Inferior parietal cortex (tissue), 1 donor: Measurements from ENCODE around the gene PHRF1.
"Not testable (repeated sequence)": the region's sequence is repeated elsewhere in the genome, so short reads cannot be mapped to it uniquely, and the experiment has no call there.

Source experiments
- DNase-seq: peaks from one replicate; pipeline ENCODE4 v3.0.0-alpha.2; 2016; ENCODE audit errors: extremely low spot score

The PHRF1 gene

DNA sequence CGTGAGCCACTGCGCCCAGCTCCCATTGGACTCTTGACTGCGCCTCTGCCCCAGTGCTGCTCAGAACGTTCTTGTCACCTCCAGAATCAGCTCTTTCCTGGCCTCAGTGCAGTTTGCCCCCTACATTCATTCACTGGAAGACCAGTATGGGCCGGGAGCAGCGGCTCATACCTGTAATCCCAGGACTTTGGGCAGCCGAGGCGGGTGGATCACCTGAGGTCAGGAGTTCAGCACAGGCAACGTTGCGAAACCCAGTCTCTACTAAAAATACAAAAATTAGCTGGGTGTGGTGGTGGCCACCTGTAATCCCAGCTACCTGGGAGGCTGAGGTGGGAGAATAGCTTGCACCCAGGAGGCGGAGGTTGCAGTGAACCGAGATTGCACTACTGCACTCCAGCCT is 78.2 kb downstream of the PHRF1 start:
- DNase-seq: not testable (repeated sequence)

DNA sequence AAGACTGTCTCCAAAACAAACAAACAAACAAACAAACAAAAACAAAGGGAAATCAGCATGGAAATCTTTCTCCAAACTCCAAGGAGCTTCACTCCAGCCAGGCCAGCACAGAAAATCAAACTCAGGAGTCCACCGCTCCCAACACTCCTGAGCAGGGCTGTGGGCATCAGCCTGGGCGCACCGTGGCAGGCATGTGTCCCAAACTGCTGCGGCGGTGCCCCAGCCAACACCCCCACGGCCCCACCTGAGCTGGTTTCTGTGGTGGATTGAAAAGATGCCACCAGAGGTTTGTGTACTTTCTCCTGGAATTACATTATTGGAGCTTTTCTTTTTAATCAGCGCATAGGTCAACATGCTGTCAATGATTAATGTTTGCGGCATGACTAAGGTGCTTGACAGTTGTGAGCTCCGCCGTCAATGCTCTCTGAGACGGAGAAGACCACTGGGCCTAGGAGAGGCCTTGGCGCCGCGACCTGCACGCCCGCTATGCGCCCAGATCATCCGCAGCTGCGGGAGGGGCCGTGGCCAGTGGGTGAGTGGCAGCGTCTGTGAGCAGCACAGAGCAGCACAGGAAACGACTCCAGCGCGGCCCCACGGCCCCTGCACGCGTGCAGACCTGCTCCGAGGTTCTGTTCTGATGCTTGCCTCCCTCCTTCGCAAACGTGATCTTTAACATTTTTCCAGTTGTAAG is 78.9 kb downstream of the PHRF1 start:
- no peak for DNase-seq

DNA sequence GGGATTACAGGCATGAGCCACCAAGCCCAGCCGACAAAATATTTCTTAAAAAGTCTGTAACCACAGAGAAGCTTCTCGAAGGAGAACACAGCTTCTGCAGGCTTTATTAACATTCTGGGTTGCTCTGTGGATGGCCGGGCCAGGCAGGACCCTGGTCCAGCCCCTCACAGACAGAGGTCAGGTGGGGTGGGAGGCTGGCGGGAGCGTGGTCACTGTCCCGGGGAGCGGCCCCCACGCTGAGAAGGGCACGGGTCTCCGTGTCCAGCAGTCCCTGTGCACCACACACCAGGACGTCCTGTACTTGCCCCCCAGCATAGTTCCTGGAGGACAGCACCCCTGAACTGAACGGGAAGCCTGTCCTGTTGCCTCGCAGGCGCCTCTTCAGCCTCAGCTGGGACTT is 80.2 kb downstream of the PHRF1 start:
- DNase-seq: no peak

DNA sequence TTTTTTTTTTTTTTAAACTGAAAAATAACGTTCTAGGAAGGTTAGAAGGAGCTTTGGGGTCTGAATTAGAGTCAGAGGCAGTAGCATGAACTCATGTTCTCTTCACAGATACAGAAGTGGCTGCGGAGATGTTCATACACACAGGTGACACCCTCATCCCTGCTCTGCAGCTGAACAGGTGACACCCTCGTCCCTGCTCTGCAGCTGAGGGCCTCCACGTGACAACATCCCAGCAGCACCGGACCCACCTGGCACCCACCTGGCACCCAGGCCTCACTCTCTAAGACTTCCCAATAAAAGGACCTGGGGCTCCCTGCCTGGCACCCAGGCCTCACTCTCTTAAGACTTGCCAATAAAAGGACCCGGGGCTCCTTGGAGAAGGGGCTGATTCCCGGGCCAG is 80.6 kb downstream of the PHRF1 start:
- no peak for DNase-seq

DNA sequence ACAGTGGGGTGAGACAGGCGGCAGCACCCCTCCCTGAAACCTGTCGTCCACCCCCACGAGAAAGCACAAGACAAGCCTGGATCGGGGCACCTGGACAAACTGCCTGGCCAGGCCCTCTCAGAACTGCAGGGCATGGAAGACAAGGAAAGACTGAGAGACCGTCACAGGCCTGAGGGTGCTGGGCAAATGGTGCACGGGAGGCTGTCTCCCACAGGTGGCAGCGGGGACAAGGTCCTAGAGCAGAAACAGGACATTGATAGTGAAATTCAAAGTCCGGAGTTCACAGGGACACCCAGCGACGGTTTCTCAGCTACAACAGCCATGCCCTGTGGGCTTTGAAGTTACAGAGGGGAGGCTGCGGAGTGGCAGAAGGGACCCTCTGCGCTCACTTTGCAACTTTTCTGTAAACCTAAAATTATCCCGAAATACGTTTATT is 81.4 kb downstream of the PHRF1 start:
- DNase-seq: no peak

DNA sequence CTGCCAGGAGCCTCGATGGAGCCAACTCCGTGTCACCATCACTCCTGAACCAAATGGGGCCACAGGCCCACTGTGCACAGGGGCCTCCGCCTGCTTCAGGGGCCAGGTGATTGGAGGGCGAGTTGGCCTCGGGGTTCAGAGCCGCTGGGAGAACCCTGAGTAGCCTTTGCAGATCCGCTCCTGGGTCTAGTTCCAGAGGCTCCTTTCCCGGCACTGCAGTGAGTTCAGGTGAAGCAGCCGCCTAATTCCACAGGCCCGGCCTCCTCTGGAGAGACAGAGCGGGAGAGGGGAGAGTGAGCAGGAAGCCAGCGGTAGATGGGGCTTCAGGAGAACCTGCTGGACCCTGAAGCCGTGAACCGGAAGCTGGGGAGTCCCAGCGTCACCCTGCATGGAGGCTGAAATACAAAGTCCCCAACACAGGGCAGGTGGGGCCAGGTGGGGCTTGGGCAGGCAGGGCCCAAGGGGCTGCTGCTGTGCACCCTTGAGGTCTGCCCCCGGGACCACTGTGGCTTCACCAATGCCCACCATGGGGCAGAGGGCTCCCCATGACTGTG is 83.3 kb downstream of the PHRF1 start:
- no peak for DNase-seq

DNA sequence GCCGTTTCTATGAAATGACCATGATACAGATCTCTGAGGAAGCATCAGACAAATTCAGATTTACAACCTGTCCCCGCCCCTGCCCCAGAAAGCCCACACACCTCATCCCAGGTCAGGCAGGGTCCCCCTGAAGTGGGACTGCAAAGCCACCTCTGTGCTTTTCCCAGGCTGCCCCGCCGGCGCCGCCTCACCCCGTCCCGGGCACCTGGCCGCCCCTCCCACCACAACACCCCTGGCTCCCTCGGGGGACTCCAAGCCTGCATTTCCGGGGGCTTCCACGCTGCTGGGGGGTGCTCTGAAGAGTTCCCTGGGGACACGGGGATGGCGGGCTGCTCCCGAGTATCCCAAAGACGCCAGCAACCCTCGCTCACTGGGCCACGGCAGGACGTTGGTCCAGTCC is 84.0 kb downstream of the PHRF1 start:
- DNase-seq: no peak

DNA sequence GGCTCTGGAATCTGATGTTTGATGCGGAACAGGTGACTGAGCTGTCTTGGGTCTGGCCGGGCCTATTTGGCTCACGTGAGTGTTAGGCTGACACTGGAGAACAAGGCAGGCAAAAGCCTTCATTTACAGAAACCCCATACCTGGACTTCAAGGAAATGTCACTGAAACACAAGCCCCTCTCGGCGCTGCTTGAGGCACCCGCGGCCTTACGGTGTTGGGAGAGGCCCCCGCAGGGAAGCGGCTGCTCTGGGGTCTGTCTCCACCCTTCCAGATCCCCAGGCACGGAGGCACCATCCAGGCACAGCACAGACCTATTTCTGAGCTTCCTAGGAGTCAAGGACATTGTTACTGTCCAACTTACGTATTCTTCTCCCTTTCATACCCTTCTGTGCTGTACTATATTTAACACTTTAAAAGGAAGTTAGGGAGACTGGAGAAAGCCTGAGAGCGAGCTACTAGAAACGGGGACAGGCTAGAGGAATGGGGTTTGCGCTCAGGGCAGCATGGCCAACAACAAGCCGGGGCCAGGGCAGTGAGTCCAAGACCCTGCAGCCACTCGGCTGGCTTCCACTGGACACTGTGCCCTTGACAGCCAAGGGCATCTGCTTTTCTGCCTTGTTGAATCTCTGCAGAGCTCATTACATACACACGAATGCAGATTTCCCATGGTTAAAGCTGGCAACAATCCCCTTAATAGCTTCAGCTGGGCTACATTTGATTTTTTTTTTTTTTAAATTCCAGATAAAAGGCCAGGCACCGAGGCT is 84.6 kb downstream of the PHRF1 start:
- no peak for DNase-seq
